HG02938 (cell line): ENCODE measurements around the gene WDR62.

Experiments
- ATAC-seq: cut with Tn5 transposase; IDR thresholded peaks from one replicate; pipeline ENCODE4 v1.9.1; 2021; ENCODE audit warnings: mild to moderate bottlenecking, moderate library complexity; ENCODE audit not compliant: unreplicated experiment

WDR62 gene

GRCh38 chr19:36139473-36140303 lies 85.0 kb downstream of the WDR62 start, which contains the start of gene CAPNS1:
Gene CAPNS1, plus strand, starts transcription at chr19:36140066. Its CDS starts 946 bp downstream, at chr19:36141012.
- ATAC-seq: peak; percentile 75

DNA sequence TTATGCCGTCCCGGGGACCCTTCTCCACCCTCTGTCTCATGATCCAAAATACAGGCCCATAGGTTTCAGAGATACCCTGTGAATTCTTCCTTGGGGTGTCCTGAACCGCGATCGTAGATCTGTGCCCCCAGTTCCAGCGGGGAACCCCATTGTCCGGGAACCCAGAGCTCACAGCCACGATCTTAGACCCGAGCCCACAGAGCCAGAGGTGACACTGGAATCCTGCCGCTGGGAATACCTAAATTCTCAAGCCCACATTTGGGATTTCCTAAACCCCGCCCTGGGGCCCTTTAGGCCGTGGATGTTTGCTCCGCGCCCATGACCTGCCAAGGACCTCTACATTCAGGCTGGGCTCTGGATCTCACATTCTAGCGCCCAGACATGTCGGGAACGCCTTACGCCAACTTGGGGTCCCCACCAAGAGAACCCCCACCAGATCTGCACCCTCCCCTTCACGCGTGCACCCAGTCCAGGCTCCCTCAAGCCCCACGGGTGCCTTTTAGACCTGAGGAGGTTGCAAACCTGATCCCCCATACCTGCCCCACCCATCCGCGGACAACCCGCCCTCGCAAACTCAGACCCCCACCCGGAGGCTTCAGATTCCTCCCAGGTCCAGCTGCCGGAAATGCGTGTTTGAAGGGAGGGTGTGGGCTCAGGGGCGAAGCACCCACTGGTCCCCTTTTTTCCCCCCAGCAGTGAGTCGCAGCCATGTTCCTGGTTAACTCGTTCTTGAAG lies 85.8 kb downstream of the WDR62 start:
- no peak for ATAC-seq

- no peak for ATAC-seq
Measured at GRCh38 chr19:36141039-36141927, 86.6 kb downstream of the WDR62 start.

- no peak for ATAC-seq
Measured at GRCh38 chr19:36142046-36142445, 87.3 kb downstream of the WDR62 start.

DNA sequence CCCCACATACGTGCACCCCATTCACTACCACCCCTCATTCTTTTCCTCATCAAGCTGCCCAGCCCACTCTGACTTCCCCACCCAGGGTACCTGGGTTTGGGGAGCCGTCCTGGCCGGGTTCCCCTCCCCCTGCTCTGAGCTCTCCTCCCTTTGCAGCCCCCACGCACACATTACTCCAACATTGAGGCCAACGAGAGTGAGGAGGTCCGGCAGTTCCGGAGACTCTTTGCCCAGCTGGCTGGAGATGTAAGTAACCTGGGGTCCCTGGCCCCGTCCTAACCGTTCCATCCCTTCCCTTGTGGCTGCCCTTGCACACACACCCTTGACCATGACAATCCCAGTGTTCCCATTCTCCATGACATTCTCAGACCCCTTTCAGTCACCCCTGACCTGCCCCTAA lies 87.8 kb downstream of the WDR62 start:
- ATAC-seq: no peak

- ATAC-seq: no peak
Measured at GRCh38 chr19:36144624-36145023, 89.9 kb downstream of the WDR62 start.

GRCh38 chr19:36149673-36150406 lies 95.1 kb downstream of the WDR62 start:
- ATAC-seq: no peak

GRCh38 chr19:36150586-36150985 lies 95.9 kb downstream of the WDR62 start:
- no peak for ATAC-seq

DNA sequence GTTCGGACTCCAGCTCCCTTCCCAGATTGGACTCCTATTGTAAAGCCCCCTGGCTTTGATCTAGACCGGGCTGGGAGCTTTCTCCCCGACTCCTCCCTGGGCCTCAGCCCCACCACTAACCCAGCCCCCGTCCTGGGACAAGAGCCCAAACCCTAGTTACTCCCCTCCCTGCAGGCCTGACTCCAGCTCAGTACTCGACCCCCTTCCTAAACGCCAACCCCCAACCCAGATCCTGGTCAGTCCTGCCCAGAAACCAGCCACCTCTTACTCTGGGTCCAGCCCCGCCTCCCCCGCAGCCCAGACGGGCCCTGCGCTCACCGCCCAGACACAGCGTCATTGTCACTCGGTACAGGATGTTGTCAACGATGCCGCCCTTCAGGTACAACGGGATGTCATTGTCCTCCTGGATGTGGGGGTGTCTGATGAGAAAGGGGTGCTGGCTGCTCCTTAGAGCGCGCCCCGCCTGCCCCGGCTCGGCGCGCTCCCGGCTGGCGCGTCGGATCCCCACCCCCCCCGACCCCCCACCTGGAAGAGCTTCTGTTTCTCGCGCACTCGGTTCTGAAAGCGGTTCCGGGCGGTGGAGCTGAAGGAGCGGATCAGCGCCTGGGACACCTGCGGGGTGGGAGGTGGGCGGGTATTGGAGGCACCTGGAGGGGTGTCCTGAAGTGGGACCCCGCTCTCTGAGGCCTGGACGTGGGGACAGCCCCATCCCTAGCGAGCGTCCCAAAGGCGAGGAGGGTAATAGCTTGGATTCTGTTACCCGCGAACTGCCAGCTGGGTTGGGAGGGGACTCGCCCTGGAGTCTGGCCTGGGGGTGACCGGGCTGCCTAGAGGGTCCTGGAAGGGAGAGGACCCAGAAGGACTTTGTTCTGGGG lies 96.7 kb downstream of the WDR62 start:
- no peak for ATAC-seq

GRCh38 chr19:36152019-36152351 lies 97.3 kb downstream of the WDR62 start:
- no peak for ATAC-seq

DNA sequence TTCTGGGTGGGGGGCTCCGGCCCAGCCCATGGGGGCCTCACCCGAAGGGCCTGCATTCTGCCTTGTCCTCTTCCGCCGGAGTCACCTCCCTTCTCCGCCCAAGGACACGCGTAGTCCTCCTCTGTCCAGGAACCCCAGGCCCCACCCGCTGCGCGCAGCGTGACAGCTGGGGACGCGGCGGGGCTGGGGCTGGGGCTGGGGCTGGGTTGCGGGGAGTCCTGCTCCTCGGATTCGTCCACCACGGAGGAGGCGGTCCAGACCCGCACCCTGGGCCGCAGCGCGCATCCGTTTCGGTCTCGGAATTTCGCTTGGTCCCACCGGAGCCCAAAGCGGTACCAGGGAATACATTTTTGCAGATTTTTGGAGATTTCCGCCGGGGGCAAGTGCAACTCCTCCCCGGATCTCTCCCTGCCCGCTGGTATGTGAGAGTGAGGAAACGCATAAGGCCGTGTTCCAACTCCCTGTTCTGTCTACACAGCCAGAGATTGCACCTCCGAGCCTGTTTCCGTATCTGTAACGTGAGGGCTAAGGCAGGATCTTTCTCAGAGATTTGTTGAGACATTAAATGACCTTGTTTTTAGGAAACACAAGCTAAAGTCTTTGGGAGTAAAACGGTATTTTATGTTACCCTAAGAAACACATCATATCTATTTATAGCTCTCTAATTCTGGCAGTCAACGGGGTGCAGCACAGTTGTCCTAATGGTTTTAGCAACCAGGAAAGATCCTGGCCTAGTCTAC lies 97.8 kb downstream of the WDR62 start, which contains the start of gene COX7A1:
COX7A1 (minus strand) TSS at position 96 of the 740 bp plus-strand sequence; CDS start at position 56, 40 bp downstream.
- no peak for ATAC-seq

GRCh38 chr19:36153126-36153525 lies 98.4 kb downstream of the WDR62 start:
- ATAC-seq: no peak
